HG02938 (cell line): ENCODE data around the gene SLC7A8.

Experiments
- ATAC-seq: cut with Tn5 transposase; IDR thresholded peaks from one replicate; pipeline ENCODE4 v1.9.1; 2021; ENCODE audit warnings: mild to moderate bottlenecking, moderate library complexity; ENCODE audit not compliant: unreplicated experiment

SLC7A8 gene

GRCh38 chr14:23132970-23133369, 50.5 kb downstream of the SLC7A8 start:
- no peak for ATAC-seq

DNA sequence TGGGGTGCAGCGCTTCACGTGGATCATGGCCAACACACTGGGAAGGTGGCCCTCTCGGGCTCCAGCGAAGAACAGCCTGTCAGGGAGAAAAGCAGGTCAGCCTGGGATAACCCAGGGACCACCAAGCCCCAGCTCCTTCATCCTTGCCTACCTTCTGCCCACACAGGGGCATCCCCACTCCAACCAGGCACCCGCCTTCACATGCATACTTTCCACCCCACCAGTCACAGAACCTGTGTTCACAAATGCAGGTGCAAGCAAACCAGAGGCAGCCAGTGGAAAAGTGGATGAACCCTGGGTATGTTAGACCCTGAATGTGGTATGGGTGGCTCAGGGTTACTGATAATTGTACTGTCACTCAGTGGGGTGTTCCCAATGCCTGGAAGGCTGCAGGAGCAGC, 52.0 kb downstream of the SLC7A8 start:
- ATAC-seq: no peak

DNA sequence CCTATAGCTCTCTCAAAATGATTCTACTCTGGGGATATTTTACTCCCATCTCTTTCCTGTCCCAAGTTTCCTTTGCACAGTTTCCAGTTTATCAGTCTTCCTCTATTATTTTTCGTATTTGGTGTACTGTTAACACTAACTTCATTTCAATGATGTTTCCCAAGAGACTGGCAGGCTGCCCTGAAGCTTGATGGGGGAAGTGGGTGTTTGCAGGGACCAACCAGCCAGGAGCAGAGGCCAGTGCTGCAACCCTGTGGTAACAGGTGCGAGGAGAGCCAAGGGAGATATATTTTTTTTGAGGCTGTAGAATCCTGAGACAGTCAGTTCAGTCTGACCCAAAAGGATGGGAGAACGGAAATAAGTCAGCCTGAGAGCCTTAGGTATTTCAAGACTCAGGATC, 52.6 kb downstream of the SLC7A8 start:
- no peak for ATAC-seq

GRCh38 chr14:23129759-23130316, 53.6 kb downstream of the SLC7A8 start:
- no peak for ATAC-seq

GRCh38 chr14:23128969-23129758, 54.3 kb downstream of the SLC7A8 start:
- no peak for ATAC-seq

GRCh38 chr14:23127861-23128260, 55.6 kb downstream of the SLC7A8 start:
- no peak for ATAC-seq

GRCh38 chr14:23126548-23127278, 56.7 kb downstream of the SLC7A8 start:
- ATAC-seq: no peak

- ATAC-seq: no peak
Measured at GRCh38 chr14:23125933-23126524, 57.4 kb downstream of the SLC7A8 start.

GRCh38 chr14:23125011-23125410, 58.4 kb downstream of the SLC7A8 start:
- ATAC-seq: no peak

DNA sequence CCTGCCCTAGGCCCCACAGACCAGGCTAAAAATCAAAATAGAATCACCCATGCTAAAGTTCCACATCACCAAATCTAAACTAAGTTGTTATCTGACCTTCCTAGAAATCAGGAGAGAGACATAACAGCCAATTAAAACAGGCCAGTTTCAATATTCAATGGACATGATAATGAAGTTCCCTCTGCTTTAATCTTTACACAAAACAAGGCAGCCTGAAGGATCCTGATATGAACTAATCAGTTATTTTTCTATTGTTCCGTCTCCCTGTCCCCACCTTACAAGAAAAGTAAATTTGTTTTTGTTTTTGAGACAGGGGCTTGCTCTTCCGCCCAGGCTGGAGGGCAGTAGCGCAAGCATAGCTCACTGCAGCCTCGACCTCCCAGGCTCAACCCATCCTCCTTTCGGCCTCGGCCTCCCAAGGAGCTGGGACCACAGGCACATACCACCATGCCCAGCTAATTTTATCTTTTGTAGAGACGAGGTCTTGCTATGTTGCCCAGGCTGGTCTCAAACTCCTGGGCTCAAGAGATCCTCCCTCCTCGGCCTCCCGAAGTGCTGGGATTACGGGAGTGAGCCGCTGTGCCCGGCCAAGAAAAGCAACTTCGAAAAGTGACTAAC, 59.0 kb downstream of the SLC7A8 start:
- no peak for ATAC-seq

GRCh38 chr14:23123419-23123818, 60.0 kb downstream of the SLC7A8 start:
- no peak for ATAC-seq

DNA sequence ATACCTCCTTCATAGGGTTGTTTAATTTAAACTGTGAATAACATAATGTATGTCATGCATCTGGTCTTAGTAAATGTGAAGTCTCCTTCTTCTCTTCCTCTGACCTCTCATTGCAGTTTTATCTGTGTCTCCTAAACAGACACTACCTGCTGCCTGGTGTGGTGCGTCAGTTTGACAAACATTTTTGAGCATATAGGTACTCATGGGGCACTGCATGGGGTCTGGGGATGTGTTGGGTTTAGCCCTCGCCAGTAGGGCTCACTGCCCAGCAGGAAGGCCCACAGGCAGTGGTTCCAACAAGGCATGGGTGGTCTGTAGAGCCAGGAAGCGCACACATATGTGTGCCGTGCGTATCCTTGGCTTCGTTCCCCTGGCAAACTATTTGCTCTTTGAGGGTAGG, 61.4 kb downstream of the SLC7A8 start:
- no peak for ATAC-seq

DNA sequence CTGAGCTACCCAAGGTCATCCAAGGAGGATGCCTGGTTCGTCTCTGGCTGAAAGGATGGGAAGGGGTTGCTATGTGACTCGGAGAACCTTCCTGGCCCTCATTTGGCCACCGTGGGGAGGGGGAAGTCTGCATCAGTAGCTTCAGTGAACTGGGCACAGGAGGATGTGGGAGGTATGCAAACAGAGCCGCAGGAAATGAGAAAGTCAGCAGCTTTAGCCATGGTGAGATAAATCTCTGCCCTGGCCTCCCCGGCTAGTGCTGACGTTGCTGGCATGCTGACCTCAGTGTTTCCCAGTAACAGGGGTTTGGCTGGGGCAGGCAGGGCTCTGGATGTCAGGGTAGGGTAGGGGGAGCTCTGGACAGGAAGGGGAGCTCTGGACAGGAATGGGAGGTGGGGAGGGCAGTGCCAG, 62.1 kb downstream of the SLC7A8 start:
- no peak for ATAC-seq

DNA sequence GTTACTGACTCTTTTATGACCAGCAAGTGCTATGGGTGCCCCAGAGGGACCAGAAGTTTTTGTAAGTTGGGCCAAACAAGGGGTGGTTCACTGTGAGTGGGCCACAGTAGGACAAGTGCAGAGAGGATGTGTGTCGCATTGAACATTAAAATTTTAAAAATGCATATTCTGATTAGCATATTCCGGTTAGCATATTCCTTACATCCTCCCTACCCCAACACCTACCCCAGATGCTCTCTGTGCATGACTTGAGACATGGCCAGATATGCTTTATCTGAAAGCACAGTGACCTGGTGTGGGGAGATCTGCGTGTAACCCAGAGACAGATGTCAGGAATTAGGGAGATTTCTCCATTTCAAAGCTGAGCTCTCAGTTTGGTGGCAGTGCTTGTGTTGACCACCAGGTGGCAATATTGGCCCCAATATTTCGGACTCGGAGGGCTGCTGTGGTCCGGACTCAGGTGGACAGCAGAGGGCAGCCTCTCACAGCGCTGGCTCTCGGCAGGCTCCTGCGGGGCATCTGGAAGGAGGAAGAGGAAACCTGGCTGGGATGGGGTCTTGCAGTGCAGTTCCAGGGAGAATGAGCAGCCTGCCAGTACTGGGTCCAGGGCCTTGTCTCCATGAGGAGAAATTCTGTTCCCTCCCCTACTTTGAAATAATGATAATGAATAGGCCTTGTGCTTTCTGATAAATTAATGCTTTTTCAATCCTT, 62.8 kb downstream of the SLC7A8 start:
- ATAC-seq: peak; percentile 65

DNA sequence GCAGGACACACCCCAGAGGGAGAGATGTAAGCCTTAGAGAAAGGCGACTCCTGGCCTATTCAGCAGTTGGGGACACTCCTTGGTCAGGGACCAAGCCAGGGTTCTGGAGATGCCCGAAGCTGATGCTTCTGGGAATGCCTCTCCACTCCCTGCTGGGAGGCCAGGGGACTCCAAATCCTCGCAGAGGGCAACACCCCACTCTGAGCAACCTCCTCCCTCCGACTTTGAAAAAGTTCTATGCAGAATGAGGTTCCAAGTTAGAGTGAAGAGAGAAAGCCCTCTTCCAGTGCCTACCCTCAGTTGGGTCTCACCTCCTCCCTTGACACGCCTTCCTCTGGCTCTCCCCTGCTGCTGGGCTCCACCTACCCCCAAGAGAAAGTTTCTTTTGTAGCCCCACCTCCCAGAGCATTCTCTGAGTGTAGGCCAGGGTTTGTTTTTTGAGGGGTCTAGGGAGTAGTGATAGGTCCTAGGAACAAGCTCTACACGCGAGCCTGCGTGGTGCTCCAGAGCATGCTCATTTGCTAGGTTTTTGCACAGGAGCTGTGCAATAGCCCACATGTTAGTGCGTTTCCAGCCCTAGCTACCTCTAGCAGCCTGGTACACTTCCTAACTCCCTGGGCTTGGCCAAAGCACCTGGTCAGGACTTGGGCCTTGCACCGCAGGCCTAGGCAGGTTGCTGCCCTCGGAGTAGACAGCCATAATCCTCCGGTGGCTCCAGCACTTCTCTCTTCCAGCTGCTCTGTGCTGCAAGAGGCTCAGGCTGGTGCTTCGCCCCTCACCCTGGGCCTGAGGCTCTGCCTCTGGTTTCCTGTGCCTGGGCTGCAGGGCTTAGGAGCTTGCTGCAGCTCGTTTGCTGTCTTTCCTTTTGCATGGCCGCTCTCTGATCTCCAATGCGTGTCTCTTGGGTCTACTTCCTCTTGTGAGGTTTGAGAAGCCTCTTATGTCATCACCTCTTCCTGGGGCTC, 63.8 kb downstream of the SLC7A8 start:
- ATAC-seq: no peak

DNA sequence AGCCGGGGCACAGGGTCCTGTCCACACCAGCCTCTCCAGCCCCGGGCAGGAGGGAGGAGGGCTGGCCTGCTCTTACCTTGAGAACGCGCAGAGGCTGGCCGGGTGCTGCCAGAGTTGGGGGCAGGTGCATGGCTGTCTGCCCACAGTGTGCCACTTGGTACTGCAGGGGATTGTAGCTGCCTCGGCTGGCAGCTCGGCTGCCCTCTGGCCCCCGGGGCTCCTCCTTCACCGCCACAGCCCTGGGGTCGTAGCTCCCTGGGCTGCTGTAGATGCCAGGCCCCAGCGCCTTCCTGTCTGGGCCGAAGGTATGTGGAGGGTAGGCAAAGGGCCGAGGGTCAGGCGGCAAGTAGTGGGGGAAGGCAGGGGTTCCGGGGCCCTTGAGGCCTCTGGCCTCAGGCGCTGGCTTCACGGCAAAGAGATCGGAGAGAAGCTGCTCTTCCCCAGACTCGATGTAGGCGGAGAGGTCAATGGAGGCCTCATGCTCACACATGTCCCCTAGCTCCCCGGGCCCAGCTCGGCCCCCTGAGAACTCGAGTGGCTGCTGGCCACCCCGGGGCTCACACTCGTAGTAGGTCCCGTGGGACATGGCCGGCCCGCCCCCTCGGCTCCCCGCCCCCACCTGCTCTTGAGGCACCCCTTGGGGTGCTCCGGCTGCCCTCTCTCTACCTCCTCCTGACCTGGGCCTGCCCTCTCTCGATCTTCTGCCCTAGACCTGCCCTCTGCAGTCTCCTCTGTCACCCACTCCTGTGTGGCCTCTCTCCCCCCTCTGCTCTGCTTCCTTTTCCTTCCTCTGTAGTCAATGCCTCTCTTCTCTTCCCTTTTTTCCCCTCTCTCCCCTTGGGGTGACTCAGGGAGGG, 64.7 kb downstream of the SLC7A8 start, which contains the start of gene CEBPE:
Gene CEBPE, minus strand, starts transcription at position 750 of the 857 bp plus-strand sequence. Its CDS starts 164 bp downstream, at position 586.
- no peak for ATAC-seq

DNA sequence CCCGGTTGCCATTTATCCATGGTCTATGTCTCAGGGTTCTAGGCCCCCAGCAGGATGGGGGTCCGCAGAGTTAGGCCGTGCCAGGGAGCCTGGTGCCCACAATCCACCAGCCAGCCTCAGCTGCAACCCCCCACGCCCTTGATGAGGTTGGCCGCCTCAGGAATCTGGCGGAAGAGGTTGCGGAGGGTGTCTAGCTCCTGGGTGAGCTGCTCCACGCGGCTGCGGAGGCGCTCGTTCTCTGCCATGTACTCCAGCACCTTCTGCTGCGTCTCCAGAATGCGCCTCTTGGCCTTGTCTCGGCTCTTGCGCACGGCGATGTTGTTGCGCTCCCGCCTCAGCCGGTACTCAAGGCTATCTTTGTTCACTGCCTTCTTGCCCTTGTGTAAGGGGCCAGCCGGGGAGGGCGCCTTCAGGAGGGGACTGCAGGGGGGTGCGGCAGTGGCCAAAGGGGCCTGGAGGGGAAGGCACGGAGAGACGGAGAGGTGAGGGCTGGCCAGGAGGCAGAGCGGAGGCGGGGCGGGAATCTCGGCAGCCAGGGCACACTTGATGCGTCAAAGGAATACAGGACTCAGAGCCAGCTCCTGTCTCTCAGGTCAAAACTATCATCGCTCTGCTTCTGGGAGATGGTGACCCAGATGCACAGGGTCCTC, 66.0 kb downstream of the SLC7A8 start:
- ATAC-seq: no peak

GRCh38 chr14:23115918-23116317, 67.5 kb downstream of the SLC7A8 start:
- no peak for ATAC-seq
